GM18517 (cell line): Measurements from ENCODE around the gene ADAM19.

Experiments used
- ATAC-seq: cut with Tn5 transposase; IDR thresholded peaks from one replicate; pipeline ENCODE4 v1.9.1; 2021; ENCODE audit warnings: mild to moderate bottlenecking, moderate library complexity; ENCODE audit not compliant: unreplicated experiment

ADAM19 gene, protein sequence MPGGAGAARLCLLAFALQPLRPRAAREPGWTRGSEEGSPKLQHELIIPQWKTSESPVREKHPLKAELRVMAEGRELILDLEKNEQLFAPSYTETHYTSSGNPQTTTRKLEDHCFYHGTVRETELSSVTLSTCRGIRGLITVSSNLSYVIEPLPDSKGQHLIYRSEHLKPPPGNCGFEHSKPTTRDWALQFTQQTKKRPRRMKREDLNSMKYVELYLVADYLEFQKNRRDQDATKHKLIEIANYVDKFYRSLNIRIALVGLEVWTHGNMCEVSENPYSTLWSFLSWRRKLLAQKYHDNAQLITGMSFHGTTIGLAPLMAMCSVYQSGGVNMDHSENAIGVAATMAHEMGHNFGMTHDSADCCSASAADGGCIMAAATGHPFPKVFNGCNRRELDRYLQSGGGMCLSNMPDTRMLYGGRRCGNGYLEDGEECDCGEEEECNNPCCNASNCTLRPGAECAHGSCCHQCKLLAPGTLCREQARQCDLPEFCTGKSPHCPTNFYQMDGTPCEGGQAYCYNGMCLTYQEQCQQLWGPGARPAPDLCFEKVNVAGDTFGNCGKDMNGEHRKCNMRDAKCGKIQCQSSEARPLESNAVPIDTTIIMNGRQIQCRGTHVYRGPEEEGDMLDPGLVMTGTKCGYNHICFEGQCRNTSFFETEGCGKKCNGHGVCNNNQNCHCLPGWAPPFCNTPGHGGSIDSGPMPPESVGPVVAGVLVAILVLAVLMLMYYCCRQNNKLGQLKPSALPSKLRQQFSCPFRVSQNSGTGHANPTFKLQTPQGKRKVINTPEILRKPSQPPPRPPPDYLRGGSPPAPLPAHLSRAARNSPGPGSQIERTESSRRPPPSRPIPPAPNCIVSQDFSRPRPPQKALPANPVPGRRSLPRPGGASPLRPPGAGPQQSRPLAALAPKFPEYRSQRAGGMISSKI

DNA sequence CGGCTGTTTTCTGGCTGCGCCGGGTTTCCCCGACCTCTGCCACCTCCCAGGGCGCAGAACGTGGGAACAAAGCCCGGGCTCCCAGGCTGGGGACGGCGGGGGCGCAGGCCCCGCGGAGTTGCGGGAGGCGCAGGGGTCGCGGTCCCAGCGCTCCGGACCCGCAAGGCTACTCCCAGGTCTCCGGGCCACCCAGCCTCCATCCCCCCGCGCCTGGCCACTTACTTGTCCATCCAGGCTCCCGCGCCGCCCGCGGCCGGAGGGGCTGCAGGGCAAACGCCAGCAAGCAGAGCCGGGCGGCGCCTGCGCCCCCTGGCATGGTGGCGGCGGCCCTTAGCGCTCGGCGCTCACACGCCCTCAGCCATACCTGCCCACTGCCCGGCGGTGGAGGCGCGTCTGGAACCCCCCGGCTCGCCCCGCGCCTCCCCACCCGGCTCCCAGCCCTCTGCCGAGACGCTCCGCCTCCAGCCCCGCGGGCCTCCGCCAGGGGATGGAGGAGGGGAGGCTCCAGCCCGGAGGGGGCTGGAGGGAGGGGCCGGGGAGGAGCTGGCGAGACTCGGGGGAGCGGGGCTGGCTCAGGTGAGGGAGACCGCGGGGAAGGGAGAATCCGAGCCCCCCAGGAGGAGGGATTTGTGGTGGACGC lies at the start of gene ADAM19:
TSS of gene ADAM19 (minus strand) at position 395 of the 640 bp plus-strand sequence. CDS start at position 316, 79 bp downstream.
- ATAC-seq: no peak

DNA sequence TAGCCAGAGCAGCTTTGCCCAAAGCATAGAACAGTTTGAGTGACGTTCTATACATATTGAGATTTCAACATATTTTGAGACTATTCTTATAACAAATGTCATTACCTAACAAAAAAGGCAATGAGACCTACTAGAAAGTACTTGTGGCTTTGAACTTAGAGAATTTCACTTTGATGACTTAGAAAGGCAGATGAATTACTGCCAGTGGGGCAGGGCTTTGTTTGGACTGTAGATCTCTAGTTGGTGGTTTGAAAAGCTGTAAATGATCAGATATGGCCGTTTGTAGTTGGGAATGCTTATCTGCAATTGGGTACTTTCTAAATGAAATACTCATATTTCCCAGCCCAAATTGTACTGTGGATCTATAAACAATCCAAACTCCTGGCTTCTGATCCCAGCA lies 48.6 kb upstream of the ADAM19 start:
- no peak for ATAC-seq

DNA sequence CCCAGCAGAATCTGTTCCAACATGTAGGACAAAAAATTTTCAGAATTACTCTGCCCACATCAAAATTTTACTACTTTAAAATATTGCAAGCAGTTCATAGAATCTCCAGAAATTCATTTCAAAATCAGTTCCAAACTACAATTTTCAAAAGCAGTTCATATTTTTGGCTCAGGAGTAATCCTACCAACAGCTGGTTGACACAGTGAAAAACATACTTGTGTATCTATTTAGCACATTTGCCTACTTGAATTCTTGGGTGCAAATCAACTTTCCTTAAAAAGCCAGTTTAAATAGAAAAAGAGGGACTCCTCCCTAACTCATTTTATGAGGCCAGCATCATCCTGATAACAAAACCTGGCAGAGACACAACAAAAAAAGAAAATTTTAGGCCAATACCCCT lies 45.2 kb upstream of the ADAM19 start:
- ATAC-seq: no peak

DNA sequence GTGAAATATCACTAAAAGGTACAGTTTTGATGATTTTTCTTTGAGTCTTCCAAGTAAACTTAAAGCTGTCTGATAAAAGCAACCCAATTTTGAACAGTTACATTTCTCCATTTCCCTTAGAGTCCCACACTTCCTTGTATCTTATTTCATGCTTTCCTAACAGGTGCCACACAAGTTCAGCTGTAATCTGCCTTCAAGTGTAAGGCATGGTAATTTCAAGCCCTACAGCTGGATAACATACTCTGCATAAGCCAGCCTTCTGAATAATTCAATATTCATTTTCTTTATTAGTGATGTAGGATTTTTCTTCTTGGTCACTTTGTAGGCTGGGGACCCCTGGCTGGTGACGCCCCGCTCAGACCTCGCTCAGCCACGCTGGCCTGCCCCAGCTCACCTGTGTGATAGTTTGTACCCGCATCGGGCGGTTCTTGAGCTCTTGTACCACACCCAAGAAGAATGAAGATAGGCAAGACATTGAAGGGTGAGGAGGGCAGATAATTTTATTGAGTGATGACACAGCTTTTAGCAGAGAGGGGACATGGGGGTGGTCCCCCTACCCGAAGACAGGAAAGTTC lies 42.7 kb upstream of the ADAM19 start:
- no peak for ATAC-seq

DNA sequence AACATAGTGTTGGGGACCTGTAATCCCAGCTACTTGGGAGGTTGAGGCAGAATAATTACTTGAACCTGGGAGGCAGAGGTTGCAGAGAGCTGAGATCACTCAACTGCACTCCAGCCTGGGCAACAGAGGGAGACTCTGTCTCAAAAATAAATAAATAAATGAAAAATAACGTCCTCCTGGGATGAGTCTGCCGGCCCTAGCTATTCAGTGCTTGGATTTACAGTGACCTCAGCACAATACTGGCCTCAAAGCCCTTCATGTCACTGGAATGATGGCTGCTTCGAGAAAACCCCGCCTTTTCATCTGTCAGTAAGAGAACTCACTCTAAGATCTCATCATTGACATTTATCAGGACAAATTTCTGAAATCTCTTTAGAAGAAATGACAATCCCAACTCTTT lies 41.2 kb upstream of the ADAM19 start:
- no peak for ATAC-seq

DNA sequence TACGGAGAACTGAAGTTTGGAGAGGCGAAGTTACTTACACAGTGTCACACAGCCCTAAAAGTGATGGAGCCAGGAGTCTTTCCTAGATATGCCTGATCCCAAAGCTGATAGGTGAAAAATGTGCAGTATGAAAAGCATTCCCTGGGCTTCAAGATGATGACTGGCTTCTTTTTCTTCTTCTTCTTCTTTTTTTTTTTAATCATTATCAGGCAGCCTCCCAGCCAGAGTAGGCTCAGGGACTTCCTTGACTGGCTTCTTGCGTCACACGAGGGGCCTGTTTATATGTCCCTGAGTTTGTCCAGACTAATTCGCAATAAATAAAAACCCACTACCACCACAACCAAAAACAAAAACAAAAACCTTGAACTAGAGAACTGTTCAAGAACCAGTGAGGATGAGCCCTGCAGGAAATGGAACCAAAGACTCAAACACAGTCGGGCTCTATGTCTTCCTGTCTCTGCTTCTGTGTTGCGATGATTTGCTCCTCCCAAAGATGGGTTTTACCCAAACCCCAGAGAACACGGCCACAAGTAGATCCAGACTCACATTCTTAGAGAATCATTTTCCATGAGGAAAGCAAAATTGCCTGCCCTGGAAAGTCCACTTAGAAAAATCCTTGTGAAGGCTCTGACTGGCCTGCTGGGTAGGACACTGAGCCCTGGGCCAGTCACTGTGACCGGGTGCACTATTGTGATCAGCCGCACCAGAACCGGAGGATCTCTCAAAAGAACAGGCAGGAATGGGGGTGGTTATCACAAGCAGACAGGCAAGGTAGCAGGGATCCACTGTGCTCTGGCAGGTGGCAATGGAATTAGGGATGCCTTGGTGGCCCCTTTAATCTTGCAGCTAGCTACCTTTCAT lies 38.0 kb upstream of the ADAM19 start:
- no peak for ATAC-seq

DNA sequence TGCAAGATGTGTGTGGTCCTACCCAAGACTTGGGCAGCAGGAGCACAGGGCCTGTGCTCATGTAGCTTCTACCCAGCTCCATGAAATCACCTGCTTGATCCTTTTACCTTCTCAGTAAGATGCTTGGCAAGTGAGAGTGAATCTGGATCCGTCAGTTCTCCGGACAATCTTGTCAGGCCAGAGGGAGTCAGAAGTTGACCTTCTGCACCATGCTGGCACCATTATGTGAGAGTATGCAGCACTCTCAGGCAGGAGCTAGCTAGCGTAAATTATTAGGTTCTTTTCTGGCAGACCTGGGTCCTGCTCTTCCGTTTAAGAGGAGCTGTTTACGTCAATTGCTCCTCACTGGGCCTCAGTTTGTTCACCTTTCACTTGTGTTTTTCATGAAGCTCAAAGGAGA lies 37.0 kb upstream of the ADAM19 start:
- no peak for ATAC-seq

DNA sequence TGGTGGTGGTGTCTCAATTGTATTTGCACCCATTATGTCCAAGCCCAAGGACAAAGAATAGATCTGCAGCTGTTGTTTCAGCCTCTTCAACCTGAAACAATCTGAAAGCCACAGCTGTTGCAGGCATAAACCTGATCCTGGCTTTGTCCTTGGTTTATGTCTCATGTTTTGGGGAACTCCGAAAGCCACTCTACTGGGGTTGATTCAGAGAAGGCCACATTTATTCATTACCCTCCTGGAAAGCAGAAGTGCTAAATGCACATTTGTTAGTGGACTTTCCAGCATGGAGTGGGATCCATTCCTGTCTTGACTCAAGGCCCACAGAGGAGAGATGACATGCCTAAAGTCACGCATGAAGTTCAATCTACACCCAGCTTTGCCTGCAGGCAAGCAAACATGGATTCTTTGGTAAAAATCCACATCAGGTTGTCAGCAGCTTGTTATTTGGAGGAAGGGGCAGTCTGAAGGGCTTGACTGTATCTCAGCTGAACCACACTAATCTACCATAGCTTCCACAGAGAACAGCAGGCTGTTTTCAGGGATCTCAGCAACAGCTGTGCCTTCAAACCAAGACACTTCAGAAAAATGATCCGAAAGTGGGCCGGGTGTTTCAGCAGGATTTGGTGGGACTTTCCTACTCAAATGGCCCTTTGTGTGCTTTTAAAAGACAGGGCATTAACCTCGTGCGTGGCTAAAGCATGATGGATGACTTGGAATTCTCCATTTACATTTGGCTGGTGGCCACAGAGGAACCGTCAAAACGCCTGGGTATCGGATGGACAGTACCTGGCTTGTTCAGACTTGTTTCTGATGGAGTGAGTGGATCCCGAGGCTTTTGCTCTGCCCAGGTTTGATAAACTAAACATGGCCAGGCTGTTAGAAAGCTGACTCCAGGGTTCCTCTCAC lies 36.2 kb upstream of the ADAM19 start:
- no peak for ATAC-seq

DNA sequence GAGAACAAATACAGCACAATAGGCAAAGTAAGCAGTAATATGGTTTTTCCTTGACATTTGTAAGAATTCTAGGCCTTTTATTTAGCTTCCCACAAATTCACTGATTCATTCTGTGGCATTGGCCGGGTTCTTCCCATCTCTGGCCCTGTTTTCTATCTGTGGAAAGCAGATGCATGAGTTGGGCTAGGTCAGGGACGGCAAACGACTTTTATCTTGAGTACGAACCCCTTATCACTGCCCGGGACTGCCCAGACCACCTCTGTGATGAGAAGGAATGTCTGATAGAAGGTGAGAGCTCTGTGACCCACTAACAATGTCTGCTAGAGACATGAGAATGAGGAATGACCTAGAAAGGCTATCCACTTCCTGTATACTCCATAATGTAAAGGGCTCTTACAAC lies 35.4 kb upstream of the ADAM19 start:
- ATAC-seq: no peak

DNA sequence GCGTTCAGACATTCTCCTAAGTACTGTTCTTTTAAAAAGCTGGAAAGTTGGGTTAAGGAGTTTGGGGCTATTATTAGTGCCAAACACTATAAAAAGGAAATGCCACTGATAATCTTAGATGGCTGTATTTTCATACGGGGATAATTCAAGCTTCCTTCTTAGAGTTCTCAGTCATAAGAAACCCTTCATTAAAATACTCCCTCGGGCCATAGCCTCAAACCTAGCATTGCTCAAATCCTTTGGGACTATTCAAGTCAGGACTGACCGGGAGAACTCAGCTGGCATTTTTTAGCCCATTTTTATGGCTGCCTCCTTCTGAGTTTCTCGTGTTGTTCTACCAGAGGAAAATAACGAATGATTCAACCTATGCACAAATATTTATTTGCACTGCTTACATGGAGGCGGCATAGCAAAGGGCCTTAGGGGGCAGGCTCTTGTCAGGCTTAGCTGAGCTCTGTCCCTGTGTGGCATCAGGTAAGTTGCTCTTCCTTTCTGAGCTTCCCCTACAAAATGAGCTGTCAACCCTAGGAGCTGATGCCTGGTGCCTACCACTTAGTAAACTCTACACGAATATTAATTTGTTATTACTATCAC lies 33.5 kb upstream of the ADAM19 start:
- no peak for ATAC-seq

DNA sequence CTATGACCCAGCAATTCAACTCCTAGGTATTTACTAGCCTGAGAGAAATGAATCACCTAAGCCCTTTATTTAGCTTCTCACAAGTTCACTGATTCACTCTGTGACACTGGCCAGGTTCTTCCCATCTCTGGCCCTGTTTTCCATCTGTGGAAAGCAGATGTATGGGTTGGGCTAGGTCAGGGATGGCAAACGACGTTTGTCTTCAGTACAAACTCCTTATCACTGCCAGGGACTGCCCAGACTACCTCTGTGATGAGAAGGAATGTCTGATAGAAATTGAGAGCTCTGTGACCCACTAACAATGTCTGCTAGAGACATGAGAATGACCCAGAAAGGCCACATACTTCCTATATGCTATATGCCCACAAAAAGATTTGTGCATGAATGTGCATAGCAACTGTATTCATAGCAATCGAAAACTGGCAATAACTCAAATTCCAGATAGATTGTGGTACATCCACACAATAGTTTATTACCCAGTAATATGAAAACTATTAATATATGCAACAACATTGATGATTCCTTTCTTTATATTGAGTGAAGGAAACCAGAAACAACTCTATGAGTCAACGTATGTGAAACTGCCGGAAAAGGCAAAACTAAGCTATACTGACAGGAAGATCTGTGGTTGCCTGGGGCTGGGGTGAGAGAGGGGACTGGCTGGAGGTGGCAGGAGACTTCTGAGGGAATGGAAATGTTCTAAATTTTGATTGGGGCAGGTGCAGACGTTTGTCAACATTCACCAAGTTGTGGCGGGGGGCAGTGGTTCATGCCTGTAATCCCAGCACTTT lies 32.0 kb upstream of the ADAM19 start:
- ATAC-seq: no peak

DNA sequence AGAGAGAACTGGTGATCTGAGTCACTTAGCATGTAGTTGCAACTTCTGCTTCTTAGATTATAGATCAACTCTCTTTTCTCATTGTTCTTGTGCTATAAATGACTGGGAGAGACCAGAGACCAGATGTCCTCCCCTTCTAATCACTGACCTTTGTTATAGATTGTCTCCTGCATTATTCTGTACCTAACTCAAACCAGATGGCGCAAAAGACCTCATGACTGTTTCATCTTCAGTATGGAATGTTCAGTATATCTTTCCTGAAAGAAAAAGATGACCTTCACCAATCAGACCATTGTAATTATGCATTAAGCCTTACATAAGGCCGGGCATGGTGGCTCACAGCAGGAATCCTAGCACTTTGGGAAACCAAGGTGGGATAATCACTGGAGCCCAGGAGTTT lies 30.5 kb upstream of the ADAM19 start:
- ATAC-seq: no peak

DNA sequence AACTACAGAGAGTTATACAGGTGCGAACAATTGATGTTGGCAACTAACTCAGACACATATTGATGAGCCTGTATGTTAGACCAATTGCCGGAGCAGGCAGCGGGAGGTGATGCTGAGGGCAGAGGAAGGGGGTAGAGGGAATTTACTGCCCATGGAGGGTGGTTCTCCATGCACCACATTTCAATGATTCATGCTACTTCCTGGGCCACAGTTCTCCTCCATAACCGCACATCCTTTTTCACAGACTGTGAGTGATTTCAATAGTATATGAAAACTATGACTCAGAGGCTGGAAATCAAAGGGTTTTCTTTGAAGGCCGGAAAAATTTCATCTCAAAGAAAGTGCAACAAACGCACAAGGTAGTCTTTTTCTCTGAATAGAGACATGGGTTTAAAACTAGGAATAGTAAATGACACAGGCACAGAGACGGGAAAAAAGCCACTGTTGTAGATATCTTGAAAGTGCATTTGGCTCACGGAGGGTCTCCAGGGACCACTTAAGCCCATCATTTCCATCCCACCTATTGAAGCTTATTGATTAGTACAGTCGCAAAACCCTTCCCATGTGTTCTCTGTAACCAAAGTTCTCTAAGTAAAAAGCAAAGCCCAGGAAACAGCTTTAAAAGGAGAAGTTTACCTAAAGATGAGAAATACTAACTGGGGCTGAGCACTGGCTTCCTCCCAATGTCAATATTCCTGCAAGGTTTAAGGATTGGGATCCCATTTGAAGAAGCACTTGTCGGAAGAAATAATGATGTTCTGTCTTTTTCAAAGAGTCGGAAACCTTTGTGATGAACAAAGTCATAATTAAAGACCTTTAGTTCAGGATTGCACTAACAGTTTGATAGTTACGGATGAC lies 28.0 kb upstream of the ADAM19 start:
- ATAC-seq: no peak

DNA sequence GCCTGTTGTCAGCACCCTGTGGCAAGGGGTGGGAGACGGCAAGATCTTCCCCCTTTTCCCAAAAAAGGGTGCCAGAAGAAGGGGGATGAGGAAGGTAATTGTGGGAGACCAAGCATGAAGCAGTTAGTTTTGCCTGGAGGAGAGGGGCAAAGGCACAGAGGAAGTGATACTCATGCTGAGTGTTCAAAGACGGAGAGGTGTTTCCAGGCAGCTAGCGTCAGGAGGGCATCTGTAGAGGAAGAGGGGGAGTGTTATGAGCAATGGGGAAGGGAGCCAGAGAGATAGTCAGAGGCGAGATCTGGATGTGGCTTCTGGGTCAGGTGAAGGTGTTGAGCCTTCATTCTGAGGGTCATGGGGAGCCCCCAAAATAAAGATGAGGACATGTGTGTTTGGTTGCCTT lies 26.9 kb upstream of the ADAM19 start:
- ATAC-seq: peak; percentile 65

DNA sequence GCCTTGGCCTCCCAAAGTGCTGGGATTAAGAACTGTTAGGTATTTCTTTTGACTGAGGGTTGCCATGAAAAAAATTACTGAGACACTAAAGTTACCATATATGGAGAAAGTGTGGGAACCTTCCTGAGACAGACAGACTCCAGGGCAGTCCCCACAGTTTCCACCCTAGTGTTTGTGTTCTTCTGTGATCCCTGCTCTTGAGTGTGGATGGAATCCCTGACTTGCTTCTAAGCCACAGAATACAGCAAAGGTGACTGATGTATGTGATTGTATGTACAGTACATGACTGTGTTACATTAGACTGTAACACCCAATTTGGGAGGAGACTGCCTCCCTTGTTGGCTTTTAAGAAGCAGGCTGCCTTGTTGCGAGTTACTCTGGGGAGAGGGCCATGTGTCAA lies 24.7 kb upstream of the ADAM19 start:
- no peak for ATAC-seq

DNA sequence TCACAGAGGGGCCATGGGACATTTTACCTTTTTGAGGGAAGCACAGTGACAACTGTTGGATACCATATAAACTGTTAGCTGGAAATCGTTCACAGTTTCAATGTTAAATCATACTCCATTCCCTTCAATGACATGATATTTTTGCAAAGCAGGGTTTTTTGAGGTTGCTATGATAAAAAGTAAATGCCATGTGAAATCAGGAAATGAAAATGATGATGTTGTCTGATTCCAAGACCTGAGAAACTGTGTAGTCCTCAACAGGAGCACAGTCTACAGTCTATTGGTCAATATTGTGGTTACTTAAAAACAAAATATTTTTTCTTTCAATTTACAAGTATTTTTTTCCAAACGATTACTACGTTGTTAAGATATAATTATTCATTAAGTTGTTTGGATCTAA lies 24.0 kb upstream of the ADAM19 start:
- no peak for ATAC-seq

DNA sequence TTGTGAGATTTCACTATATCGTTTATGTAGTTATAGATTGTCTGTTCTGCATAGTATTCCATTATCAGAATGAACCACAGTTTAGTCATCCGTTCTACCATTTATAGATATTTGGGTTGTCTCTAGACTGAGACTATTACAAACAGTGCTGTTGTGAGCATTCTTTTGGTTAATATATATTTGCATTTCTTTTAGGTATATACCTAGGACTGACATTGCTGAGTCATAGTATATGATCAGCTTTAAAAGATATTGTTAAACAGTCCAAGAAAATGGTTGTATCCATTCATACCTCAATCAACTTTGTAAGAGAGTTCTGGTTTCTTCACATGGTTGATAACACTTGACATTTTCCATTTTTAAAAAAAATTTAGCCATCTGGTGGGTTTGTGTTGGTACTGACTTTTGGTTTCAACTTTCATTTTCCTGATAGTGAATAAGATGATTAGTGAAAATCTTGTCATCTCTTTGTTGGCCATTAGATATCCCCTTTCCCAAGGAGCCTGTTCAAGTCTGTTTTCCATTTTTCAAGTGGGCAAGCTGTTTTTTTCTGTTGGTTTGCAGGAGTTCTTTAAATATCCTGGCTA lies 22.9 kb upstream of the ADAM19 start:
- peak; percentile 21 for ATAC-seq
